Nephron progenitor cell (in vitro differentiated cells): ENCODE results near the gene KDM6B.

Experiments used
- DNase-seq: peaks from one replicate; pipeline ENCODE4 v3.0.0; 2021
- H3K27ac Mint-ChIP-seq: 2 replicates; pipeline ENCODE4 v1.8.0; 2021; ENCODE audit warnings: mild to moderate bottlenecking, moderate library complexity, mixed read lengths
- H3K27me3 Mint-ChIP-seq: 2 replicates; pipeline ENCODE4 v1.8.0; 2021; ENCODE audit warnings: mild to moderate bottlenecking, low read depth, mixed read lengths; ENCODE audit not compliant: poor library complexity
- H3K36me3 Mint-ChIP-seq: 2 replicates; pipeline ENCODE4 v1.8.0; 2021; ENCODE audit warnings: low read depth, mixed read lengths
- H3K4me1 Mint-ChIP-seq: 2 replicates; pipeline ENCODE4 v1.8.0; 2021; ENCODE audit warnings: mixed read lengths
- H3K4me3 Mint-ChIP-seq: 2 replicates; pipeline ENCODE4 v1.8.0; 2021; ENCODE audit warnings: mild to moderate bottlenecking, moderate library complexity, mixed read lengths
- H3K9me3 Mint-ChIP-seq: 2 replicates; pipeline ENCODE4 v1.8.0; 2021; ENCODE audit warnings: mild to moderate bottlenecking, moderate library complexity, mixed read lengths
- CTCF ChIP-seq: fragments of 200-600 bp; sonication (generic); IDR thresholded peaks from 2 replicates; pipeline ENCODE4 v1.5.0; 2021; ENCODE audit warnings: antibody characterized with exemption

The KDM6B gene

GRCh38 chr17:7843536-7844291 lies 9.7 kb downstream of the KDM6B start:
- no peaks in the 10 kb centered on the region for H3K9me3 Mint-ChIP-seq
- no peak for TF ChIP-seq CTCF
- H3K27ac Mint-ChIP-seq = peak overlapping the region; percentile 97
- H3K36me3 Mint-ChIP-seq = peaks cover 21% of the 10 kb centered on the region
- H3K4me1 Mint-ChIP-seq = peaks cover 68% of the 10 kb centered on the region
- DNase-seq = peak; percentile 83
- H3K27me3 Mint-ChIP-seq = no peaks in the 10 kb centered on the region
- H3K4me3 Mint-ChIP-seq = peak overlapping the region; percentile 92

- Mint-ChIP-seq H3K4me1 (peaks cover 60% of the 10 kb centered on the region), H3K27ac (peak overlapping the region; percentile 97), H3K9me3 (no peaks in the 10 kb centered on the region), H3K36me3 (peaks cover 22% of the 10 kb centered on the region), H3K4me3 (peak overlapping the region; percentile 92), H3K27me3 (no peaks in the 10 kb centered on the region)
- TF ChIP-seq CTCF = no peak
- peak; percentile 81 for DNase-seq
Observed at GRCh38 chr17:7844292-7845154, 10.5 kb downstream of the KDM6B start.

- peak overlapping the region; percentile 59 for H3K27ac Mint-ChIP-seq
Observed at GRCh38 chr17:7845359-7846062, 11.5 kb downstream of the KDM6B start.

GRCh38 chr17:7846063-7846735 lies 12.2 kb downstream of the KDM6B start:
- Mint-ChIP-seq H3K9me3 (no peaks in the 10 kb centered on the region), H3K36me3 (peaks cover 24% of the 10 kb centered on the region), H3K27ac (no peak overlapping the region), H3K27me3 (no peaks in the 10 kb centered on the region), H3K4me3 (no peak overlapping the region), H3K4me1 (peaks cover 43% of the 10 kb centered on the region)
- no peak for DNase-seq
- TF ChIP-seq CTCF = no peak

More at GRCh38 chr17:7845359-7846062, 11.5 kb downstream of the KDM6B start:
- Mint-ChIP-seq H3K4me3 (peak overlapping the region; percentile 92), H3K9me3 (no peaks in the 10 kb centered on the region), H3K4me1 (peaks cover 50% of the 10 kb centered on the region), H3K27me3 (no peaks in the 10 kb centered on the region), H3K36me3 (peaks cover 25% of the 10 kb centered on the region)
- no peak for TF ChIP-seq CTCF
- DNase-seq = no peak

GRCh38 chr17:7846765-7847661 lies 13.0 kb downstream of the KDM6B start:
- TF ChIP-seq CTCF = no peak
- Mint-ChIP-seq H3K36me3 (peaks cover 29% of the 10 kb centered on the region), H3K9me3 (no peaks in the 10 kb centered on the region), H3K27ac (no peak overlapping the region), H3K27me3 (peaks cover 6% of the 10 kb centered on the region), H3K4me3 (peak overlapping the region; percentile 38), H3K4me1 (peaks cover 43% of the 10 kb centered on the region)
- no peak for DNase-seq
